ENCODE results near the gene TAMALIN. TPM values are rescaled to one million over a fixed set of nuclear protein-coding genes. Genes with fewer than 3 reads are reported as not detected.

Gene TAMALIN
- total RNA-seq, 2 donors from 2014 or later, result 491 to 562 TPM

- ATAC-seq, result no peak
- Mint-ChIP-seq H3K27ac (no peak overlapping the region), H3K27me3 (no peaks in the 10 kb centered on the region), H3K4me3 (no peak overlapping the region), H3K4me1 (peaks cover 5% of the 10 kb centered on the region), H3K36me3 (ENCODE audit: low read depth) (no peaks in the 10 kb centered on the region)
- no peaks in the 10 kb centered on the region for H3K9me3 ChIP-seq (ENCODE audit: control insufficient read depth, low read length, poor library complexity, severe bottlenecking)
- DNase-seq, result no peak
Observed at GRCh38 chr12:51994539-51994820, 12.3 kb upstream of the TAMALIN start.

- peaks cover 5% of the 10 kb centered on the region for H3K4me1 Mint-ChIP-seq
- DNase-seq (no peak), ATAC-seq (no peak)
- H3K9me3 ChIP-seq (ENCODE audit: control insufficient read depth, low read length, poor library complexity, severe bottlenecking), result no peaks in the 10 kb centered on the region
- no peak overlapping the region for H3K27ac Mint-ChIP-seq
- no peak overlapping the region for H3K4me3 Mint-ChIP-seq
- H3K27me3 Mint-ChIP-seq, result no peaks in the 10 kb centered on the region
- no peaks in the 10 kb centered on the region for H3K36me3 Mint-ChIP-seq (ENCODE audit: low read depth)
Observed at GRCh38 chr12:51994959-51995358, 11.8 kb upstream of the TAMALIN start.

- H3K27me3 Mint-ChIP-seq, result no peaks in the 10 kb centered on the region
Observed at GRCh38 chr12:51997136-51997535, 9.6 kb upstream of the TAMALIN start.

GRCh38 chr12:52003016-52003550 lies 3.7 kb upstream of the TAMALIN start:
- Mint-ChIP-seq H3K4me1 (peaks cover 16% of the 10 kb centered on the region), H3K4me3 (no peak overlapping the region), H3K27me3 (no peaks in the 10 kb centered on the region), H3K36me3 (ENCODE audit: low read depth) (no peaks in the 10 kb centered on the region), H3K27ac (no peak overlapping the region)
- DNase-seq (no peak), ATAC-seq (no peak)
- no peaks in the 10 kb centered on the region for H3K9me3 ChIP-seq (ENCODE audit: control insufficient read depth, low read length, poor library complexity, severe bottlenecking)

More at GRCh38 chr12:51997136-51997535, 9.6 kb upstream of the TAMALIN start:
- peaks cover 7% of the 10 kb centered on the region for H3K4me1 Mint-ChIP-seq
- peak overlapping the region; percentile 9 for H3K27ac Mint-ChIP-seq
- ATAC-seq (no peak), DNase-seq (no peak)
- no peak overlapping the region for H3K4me3 Mint-ChIP-seq
- no peaks in the 10 kb centered on the region for H3K36me3 Mint-ChIP-seq (ENCODE audit: low read depth)
- no peaks in the 10 kb centered on the region for H3K9me3 ChIP-seq (ENCODE audit: control insufficient read depth, low read length, poor library complexity, severe bottlenecking)

DNA sequence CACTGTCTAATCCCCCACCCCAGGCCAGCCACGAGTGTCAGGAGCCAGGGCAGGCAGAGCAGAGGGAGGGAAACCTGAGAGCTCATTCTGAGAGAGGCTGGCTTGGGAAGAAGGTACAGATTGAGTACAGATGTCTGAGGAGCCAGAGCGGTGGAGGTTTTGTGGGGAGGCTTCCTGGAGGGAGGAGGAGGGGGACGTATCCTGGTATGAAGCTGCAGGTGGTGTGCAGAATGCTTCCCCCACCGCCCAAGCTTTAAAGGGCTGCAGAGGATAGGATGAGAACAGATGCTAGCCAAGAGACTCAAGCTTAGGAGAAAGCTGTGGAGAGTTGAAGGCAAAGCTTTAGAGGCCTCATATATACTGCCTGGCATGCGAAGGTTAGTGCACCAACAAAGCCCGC lies 3.2 kb upstream of the TAMALIN start:
- Mint-ChIP-seq H3K36me3 (ENCODE audit: low read depth) (no peaks in the 10 kb centered on the region), H3K4me3 (no peak overlapping the region), H3K4me1 (peaks cover 18% of the 10 kb centered on the region), H3K27ac (no peak overlapping the region), H3K27me3 (no peaks in the 10 kb centered on the region)
- DNase-seq, result no peak
- no peak for ATAC-seq
- H3K9me3 ChIP-seq (ENCODE audit: control insufficient read depth, low read length, poor library complexity, severe bottlenecking), result no peaks in the 10 kb centered on the region

DNA sequence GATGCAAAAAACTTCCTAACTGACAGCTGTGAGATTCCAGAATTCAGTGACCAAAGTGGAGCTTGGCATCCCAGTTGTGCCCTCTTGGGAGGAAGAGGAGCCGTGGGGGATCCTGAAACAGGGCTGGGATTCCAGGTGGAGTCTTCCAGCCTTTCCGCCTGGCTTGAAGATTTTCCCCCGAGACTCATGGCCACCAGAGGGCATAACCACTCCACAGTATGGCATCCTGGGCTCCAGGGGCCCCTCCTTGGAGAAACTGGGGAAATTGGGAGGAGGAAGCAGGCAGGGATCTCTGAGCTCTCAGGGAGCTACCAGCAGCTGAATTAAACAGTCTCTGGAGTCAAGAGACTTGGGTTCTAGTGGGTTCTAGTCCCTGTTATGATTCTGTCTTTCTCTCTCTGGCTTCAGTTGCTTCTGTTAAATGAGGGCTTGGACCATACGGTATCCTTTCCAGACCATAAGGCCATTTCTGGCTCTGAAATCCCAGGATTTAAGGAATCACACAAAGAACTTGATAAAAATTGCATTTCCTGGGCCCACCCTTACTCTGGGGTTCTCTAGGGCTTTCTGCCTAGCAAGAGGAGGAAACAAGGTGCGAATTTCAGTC lies 2.6 kb upstream of the TAMALIN start:
- no peak overlapping the region for H3K4me3 Mint-ChIP-seq

GRCh38 chr12:52005218-52005902 lies 1.4 kb upstream of the TAMALIN start:
- ATAC-seq (no peak), DNase-seq (no peak)
- H3K36me3 Mint-ChIP-seq (ENCODE audit: low read depth), result no peaks in the 10 kb centered on the region
- H3K4me1 Mint-ChIP-seq, result peaks cover 22% of the 10 kb centered on the region
- H3K9me3 ChIP-seq (ENCODE audit: control insufficient read depth, low read length, poor library complexity, severe bottlenecking), result no peaks in the 10 kb centered on the region
- H3K4me3 Mint-ChIP-seq, result no peak overlapping the region
- H3K27me3 Mint-ChIP-seq, result no peaks in the 10 kb centered on the region
- H3K27ac Mint-ChIP-seq, result no peak overlapping the region

More for the DNA sequence above, 2.6 kb upstream of the TAMALIN start:
- DNase-seq (no peak), ATAC-seq (no peak)
- no peak overlapping the region for H3K27ac Mint-ChIP-seq
- peaks cover 20% of the 10 kb centered on the region for H3K4me1 Mint-ChIP-seq
- H3K9me3 ChIP-seq (ENCODE audit: control insufficient read depth, low read length, poor library complexity, severe bottlenecking), result no peaks in the 10 kb centered on the region
- no peaks in the 10 kb centered on the region for H3K36me3 Mint-ChIP-seq (ENCODE audit: low read depth)
- H3K27me3 Mint-ChIP-seq, result no peaks in the 10 kb centered on the region

- ATAC-seq (peak; percentile 7), DNase-seq (no peak)
- H3K36me3 Mint-ChIP-seq (ENCODE audit: low read depth), result no peaks in the 10 kb centered on the region
- peaks cover 22% of the 10 kb centered on the region for H3K4me1 Mint-ChIP-seq
- peak overlapping the region; percentile 85 for H3K4me3 Mint-ChIP-seq
- peak overlapping the region; percentile 90 for H3K27ac Mint-ChIP-seq
- H3K27me3 Mint-ChIP-seq, result no peaks in the 10 kb centered on the region
- no peaks in the 10 kb centered on the region for H3K9me3 ChIP-seq (ENCODE audit: control insufficient read depth, low read length, poor library complexity, severe bottlenecking)
Observed at GRCh38 chr12:52005903-52006703, 643 bp upstream of the TAMALIN start.

DNA sequence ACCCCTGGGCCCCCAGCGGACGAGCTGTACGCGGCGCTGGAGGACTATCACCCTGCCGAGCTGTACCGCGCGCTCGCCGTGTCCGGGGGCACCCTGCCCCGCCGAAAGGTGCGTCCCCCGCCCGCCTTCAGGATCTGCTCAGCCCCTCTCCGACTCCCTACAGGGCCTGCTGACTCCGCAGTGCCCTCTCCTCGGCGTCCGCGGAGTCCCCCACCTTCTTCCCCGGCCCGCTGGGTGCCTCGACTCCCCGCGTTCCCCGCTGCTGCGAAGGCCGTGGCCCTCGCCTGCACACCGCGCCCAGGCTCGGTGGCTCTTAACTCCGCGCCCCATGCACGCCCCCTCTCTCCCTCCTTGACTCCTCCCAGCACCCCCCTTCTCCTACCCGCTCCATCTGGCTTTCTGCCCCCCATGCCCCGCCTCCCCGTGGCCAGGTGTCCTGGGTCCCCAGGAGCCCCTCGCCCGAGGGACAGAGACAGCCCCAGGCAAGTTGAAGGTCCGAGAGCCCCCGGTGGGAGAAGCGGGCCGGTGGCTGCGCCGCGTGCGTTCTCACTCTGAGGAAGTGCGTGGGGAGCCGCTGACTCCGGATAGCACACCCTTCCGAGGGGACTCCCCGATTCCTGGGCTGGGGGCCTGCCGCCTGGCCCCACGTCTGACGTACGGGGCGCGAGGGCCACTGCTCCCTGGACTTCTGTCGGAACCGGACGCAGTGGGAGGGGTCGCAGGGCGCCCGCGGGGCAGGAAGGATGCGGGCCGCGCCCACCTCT lies 594 bp downstream of the TAMALIN start:
- peak; percentile 70 for ATAC-seq

DNA sequence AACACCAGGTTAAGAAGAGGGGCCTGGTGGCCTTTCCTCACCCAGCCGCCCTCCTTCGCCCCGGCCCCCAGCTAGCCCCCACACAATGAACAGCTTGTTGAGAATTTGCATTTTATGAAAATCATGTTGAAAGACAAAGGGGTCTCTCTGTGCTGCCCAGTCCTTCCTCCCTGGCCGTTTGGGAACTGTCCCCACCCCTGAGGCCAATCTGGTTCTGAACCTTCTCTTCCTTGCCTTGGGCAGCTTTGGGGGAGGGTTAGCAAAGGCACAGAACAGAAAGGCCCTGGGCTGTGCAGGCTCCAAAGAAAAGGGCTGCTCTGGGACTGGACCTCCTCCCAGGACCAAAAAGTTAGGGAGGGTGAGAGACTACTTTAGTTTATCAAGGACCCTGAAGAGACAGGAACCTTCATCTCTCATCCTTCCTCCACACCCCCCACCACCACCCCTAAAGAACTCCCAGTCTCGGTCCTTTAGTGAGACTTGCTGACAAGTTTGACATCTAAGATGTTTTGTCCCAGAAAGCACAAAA lies 1.3 kb downstream of the TAMALIN start:
- DNase-seq, result no peak
- peak overlapping the region; percentile 91 for H3K4me3 Mint-ChIP-seq
- no peaks in the 10 kb centered on the region for H3K36me3 Mint-ChIP-seq (ENCODE audit: low read depth)
- peak overlapping the region; percentile 90 for H3K27ac Mint-ChIP-seq
- no peaks in the 10 kb centered on the region for H3K27me3 Mint-ChIP-seq
- peaks cover 20% of the 10 kb centered on the region for H3K4me1 Mint-ChIP-seq
- no peaks in the 10 kb centered on the region for H3K9me3 ChIP-seq (ENCODE audit: control insufficient read depth, low read length, poor library complexity, severe bottlenecking)
- ATAC-seq, result no peak

More for the DNA sequence above, 594 bp downstream of the TAMALIN start:
- Mint-ChIP-seq H3K4me3 (peak overlapping the region; percentile 91), H3K36me3 (ENCODE audit: low read depth) (no peaks in the 10 kb centered on the region), H3K27ac (peak overlapping the region; percentile 90), H3K4me1 (peaks cover 20% of the 10 kb centered on the region), H3K27me3 (no peaks in the 10 kb centered on the region)
- DNase-seq, result peak; percentile 46 to 58 (median 47)
- no peaks in the 10 kb centered on the region for H3K9me3 ChIP-seq (ENCODE audit: control insufficient read depth, low read length, poor library complexity, severe bottlenecking)

DNA sequence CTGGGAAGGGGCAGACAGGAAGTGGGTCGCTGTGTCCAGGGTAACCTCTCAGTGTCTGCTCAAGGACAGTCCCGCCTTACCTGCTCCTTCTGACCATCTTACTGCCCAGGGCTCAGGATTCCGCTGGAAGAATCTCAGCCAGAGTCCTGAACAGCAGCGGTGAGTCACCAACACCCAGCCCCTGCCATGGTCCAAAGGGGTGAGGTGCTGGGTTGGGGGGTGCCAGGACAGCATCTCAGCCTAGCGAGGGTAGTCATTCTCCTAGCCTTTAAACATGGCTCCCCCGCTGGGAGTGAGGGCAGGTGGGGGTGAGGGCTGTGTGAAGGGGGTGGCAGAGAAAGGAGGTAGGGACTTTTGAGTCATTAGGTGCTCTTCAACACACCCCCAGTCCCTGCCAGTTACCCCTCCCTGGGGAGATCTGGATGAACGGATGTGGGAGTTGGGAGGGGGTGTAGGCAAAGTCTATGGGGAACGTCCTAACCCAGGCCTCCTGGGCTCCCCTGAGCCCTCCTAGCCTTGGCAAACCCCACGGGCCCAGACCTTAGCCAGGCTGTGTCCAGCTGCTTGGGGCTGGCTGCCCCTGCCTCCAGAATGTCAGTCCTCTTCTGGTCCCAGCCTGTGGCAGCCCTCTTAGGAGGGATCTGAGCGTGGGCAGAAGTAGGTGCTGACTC lies 2.5 kb downstream of the TAMALIN start:
- peak overlapping the region; percentile 90 for H3K27ac Mint-ChIP-seq

DNA sequence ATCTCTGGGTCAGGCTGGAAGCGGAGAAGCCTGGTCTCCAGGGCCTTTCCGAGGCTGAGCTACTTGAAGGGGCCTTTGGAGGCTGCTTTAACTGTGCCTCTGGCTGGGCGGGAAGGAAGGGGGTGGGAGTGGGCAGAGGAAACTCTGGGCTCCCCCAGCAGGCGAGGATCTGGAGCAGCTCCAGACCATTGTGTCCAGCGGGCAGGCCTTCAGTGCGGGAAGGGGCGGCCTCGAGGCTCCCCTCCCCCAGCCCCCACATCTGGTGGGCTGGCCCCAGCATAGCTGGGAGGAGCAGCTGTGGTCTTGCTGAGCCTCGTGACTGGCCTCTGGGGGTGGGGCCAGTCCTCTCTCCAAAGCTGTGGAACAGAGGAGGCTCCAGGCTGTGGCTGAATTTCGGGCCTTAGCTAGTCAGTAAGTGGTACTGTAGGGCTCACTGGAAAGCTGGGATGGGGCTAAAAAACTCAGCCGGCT lies 3.4 kb downstream of the TAMALIN start:
- H3K27ac Mint-ChIP-seq, result no peak overlapping the region
- H3K4me1 Mint-ChIP-seq, result peaks cover 21% of the 10 kb centered on the region
- DNase-seq, result no peak
- no peak overlapping the region for H3K4me3 Mint-ChIP-seq
- no peaks in the 10 kb centered on the region for H3K36me3 Mint-ChIP-seq (ENCODE audit: low read depth)
- H3K9me3 ChIP-seq (ENCODE audit: control insufficient read depth, low read length, poor library complexity, severe bottlenecking), result no peaks in the 10 kb centered on the region
- H3K27me3 Mint-ChIP-seq, result no peaks in the 10 kb centered on the region
- ATAC-seq, result no peak

More for the DNA sequence above, 2.5 kb downstream of the TAMALIN start:
- no peaks in the 10 kb centered on the region for H3K27me3 Mint-ChIP-seq
- H3K4me1 Mint-ChIP-seq, result peaks cover 23% of the 10 kb centered on the region
- DNase-seq (no peak), ATAC-seq (no peak)
- no peaks in the 10 kb centered on the region for H3K36me3 Mint-ChIP-seq (ENCODE audit: low read depth)
- H3K4me3 Mint-ChIP-seq, result peak overlapping the region; percentile 52
- H3K9me3 ChIP-seq (ENCODE audit: control insufficient read depth, low read length, poor library complexity, severe bottlenecking), result no peaks in the 10 kb centered on the region

Data from T-helper 17 cell (primary cell).